NB4 (cell line): ENCODE results near the gene IL6ST.

Source experiments
- CTCF ChIP-seq: IDR thresholded peaks from one replicate; pipeline ENCODE4 v1.5.1; 2012; ENCODE audit warnings: low read depth, low read length
- MAX ChIP-seq: IDR thresholded peaks from 2 replicates; pipeline ENCODE4 v1.6.1; 2011; ENCODE audit warnings: low read depth, low read length
- MYC ChIP-seq: IDR thresholded peaks from 2 replicates; pipeline ENCODE4 v1.6.1; 2011; ENCODE audit warnings: low read depth, low read length
- POLR2A ChIP-seq: IDR thresholded peaks from 2 replicates; pipeline ENCODE4 v1.6.1; 2011; ENCODE audit warnings: mild to moderate bottlenecking; ENCODE audit not compliant: insufficient read length; ENCODE audit errors: extremely low read depth

- no peak for TF ChIP-seq CTCF
- TF ChIP-seq MYC, result no peak
- TF ChIP-seq POLR2A, result no peak
- no peak for TF ChIP-seq MAX
Observed at GRCh38 chr5:55923865-55924500, 70.8 kb downstream of the IL6ST start.
